ENCODE results near the gene RNF10. TPM values are rescaled to one million over a fixed set of nuclear protein-coding genes. Genes with fewer than 3 reads are reported as not detected.

RNF10 gene
- total and polyA plus RNA-seq, 10 of the 15 experiments (the other 5 are each of a cell fraction or from before 2014, with no cell fraction given): 48.2 to 127 (median 64.5) TPM

GRCh38 chr12:120528861-120529525 is 5.2 kb upstream of the RNF10 start, which contains the start of gene COQ5 (continued):
- TF ChIP-seq HDAC6 (IDR thresholded peaks at IDR 0.05; ENCODE audit: unreplicated experiment) (no peak), CBX3 (IDR thresholded peaks at IDR 0.05; ENCODE audit: borderline replicate concordance, low read depth) (no peak), CHD4 (IDR thresholded peaks at IDR 0.05) (no peak), CREB1 (IDR thresholded peaks at IDR 0.05; ENCODE audit: low read depth) (peak; percentile 98), PML (IDR thresholded peaks at IDR 0.05; ENCODE audit: low read length) (peak; percentile 63), PAX5 (IDR thresholded peaks at IDR 0.05; ENCODE audit: borderline replicate concordance, low read depth, low read length) (no peak), BCL3 (IDR thresholded peaks at IDR 0.05; ENCODE audit: borderline replicate concordance, insufficient read depth, low read depth, low read length, poor library complexity, severe bottlenecking) (no peak), USF1 (IDR thresholded peaks at IDR 0.05; ENCODE audit: borderline replicate concordance, extremely low read length, insufficient read depth, low read depth, low read length) (no peak), ESRRA (IDR thresholded peaks at IDR 0.05; ENCODE audit: low read length) (no peak), MTA3 (IDR thresholded peaks at IDR 0.05; ENCODE audit: borderline replicate concordance, low read length) (no peak), ETV6 (conservative IDR thresholded peaks at IDR 0.05 in 1 of 2, IDR thresholded peaks at IDR 0.05 in 1 of 2; ENCODE audit: borderline replicate concordance in 1 of 2, low read depth in 1 of 2) (no peak), MYC (IDR thresholded peaks at IDR 0.05; ENCODE audit: insufficient read depth, insufficient read length, insufficient replicate concordance, low read length, severe bottlenecking) (no peak), CHD1 (IDR thresholded peaks at IDR 0.05; ENCODE audit: low read depth, low read length) (no peak), KAT2A (conservative IDR thresholded peaks at IDR 0.05; ENCODE audit: control insufficient read depth, low read depth, low read length) (no peak), SMARCA5 (IDR thresholded peaks at IDR 0.05) (0 out of 2 replicates have a peak, but pooled peaks have one; percentile 30), BCLAF1 (IDR thresholded peaks at IDR 0.05) (no peak), ZBTB11 (CRISPR knock-in tag; IDR thresholded peaks at IDR 0.05) (no peak), RB1 (IDR thresholded peaks at IDR 0.05; ENCODE audit: borderline replicate concordance) (peak; percentile 93), STAT1 (conservative IDR thresholded peaks at IDR 0.05) (peak; percentile 94; the same call in 1 of the 2 replicates), SRF (IDR thresholded peaks at IDR 0.05; ENCODE audit: low read depth in 2 of 2, low read length in 2 of 2) (no peak), ZNF622 (IDR thresholded peaks at IDR 0.05) (no peak)

All from GM12878 (cell line).